ENCODE data around the gene SGF29.
"Not testable (repeated sequence)": the region's sequence is repeated elsewhere in the genome, so short reads cannot be mapped to it uniquely, and the experiment has no call there.

SGF29 gene

GRCh38 chr16:28638359-28638758 lies 84.6 kb downstream of the SGF29 start:
- not testable (repeated sequence) for H3K27me3 ChIP-seq (ENCODE audit: insufficient read depth, low read length, poor library complexity); H3K4me2 ChIP-seq (ENCODE audit: insufficient read depth, low read length); DNase-seq; H3K4me3 ChIP-seq (ENCODE audit: low read depth in 1 of 2, low read length in 2 of 2); H4K20me1 ChIP-seq (ENCODE audit: insufficient read depth, low read length); H3K79me2 ChIP-seq (ENCODE audit: insufficient read depth, low read length); H3K9me3 ChIP-seq (ENCODE audit: insufficient read depth, low read length, severe bottlenecking); H3K27ac ChIP-seq (ENCODE audit: low read length); H2AFZ ChIP-seq (ENCODE audit: low read depth, low read length); H3K9ac ChIP-seq (ENCODE audit: low read depth, low read length); H3K4me1 ChIP-seq (ENCODE audit: insufficient read depth, low read length); H3K36me3 ChIP-seq (ENCODE audit: insufficient read depth, low read length); ATAC-seq (ENCODE audit: insufficient read depth, low read depth)

- H3K79me2 ChIP-seq (ENCODE audit: insufficient read depth, low read length); H3K4me2 ChIP-seq (ENCODE audit: insufficient read depth, low read length); H4K20me1 ChIP-seq (ENCODE audit: insufficient read depth, low read length); H3K27me3 ChIP-seq (ENCODE audit: insufficient read depth, low read length, poor library complexity); H3K4me1 ChIP-seq (ENCODE audit: insufficient read depth, low read length); H3K27ac ChIP-seq (ENCODE audit: low read length); H3K36me3 ChIP-seq (ENCODE audit: insufficient read depth, low read length); H3K4me3 ChIP-seq (ENCODE audit: low read depth in 1 of 2, low read length in 2 of 2); H2AFZ ChIP-seq (ENCODE audit: low read depth, low read length); H3K9me3 ChIP-seq (ENCODE audit: insufficient read depth, low read length, severe bottlenecking); H3K9ac ChIP-seq (ENCODE audit: low read depth, low read length); DNase-seq; ATAC-seq (ENCODE audit: insufficient read depth, low read depth): not testable (repeated sequence)
Observed at GRCh38 chr16:28639959-28640358, 86.2 kb downstream of the SGF29 start.

Data from DND-41 (cell line).